ENCODE results near the gene EVPL.

DNA sequence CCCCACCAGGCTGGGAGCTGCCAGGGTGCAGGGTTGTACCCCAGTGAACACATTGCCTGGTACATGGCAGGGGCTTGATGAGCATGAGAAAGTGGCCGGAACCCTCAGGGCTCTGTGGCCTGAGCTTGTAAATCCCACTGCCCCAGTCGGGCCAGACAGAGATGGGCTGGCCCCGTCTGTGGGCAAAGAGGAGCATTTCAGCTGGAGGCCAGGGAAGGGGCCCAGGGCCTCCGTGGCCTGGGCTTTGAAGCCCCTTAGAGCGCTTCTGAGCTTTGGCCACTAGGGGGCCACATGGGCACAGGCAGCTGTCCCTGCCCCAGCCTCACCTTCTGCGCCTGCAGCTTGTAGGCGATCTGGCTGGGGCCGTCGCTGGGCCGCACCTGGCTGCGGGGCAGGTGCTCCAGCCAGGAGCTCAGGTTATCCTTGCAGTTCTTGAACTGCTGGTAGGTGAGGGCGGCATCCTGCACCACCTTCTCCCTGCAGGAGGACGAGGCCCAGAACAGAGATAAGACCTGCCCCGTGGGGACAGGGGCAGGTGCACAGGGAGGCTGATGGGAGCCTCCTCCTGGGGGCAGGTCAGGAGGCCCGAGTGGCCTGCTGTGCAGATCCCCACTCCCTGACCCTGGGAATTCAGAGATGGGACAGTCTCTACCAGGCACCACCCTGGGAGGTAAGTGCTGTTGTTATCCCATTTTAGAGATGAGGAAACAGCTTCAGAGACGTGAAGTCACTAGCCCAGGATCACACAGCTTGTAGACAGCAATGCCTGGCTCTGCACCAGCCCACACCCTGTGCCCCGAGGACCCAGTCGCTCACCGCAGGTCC lies 12.8 kb downstream of the EVPL start:
- TF ChIP-seq CTCF (conservative IDR thresholded peaks at IDR 0.05; ENCODE audit: low read length): peak; percentile 99
- TF ChIP-seq EZH2phosphoT487 (IDR thresholded peaks at IDR 0.05; ENCODE audit: borderline replicate concordance, low read depth, low read length): no peak

Data from OCI-LY7 (cell line).